Measurements from ENCODE around the gene PCARE.

Gene PCARE

DNA sequence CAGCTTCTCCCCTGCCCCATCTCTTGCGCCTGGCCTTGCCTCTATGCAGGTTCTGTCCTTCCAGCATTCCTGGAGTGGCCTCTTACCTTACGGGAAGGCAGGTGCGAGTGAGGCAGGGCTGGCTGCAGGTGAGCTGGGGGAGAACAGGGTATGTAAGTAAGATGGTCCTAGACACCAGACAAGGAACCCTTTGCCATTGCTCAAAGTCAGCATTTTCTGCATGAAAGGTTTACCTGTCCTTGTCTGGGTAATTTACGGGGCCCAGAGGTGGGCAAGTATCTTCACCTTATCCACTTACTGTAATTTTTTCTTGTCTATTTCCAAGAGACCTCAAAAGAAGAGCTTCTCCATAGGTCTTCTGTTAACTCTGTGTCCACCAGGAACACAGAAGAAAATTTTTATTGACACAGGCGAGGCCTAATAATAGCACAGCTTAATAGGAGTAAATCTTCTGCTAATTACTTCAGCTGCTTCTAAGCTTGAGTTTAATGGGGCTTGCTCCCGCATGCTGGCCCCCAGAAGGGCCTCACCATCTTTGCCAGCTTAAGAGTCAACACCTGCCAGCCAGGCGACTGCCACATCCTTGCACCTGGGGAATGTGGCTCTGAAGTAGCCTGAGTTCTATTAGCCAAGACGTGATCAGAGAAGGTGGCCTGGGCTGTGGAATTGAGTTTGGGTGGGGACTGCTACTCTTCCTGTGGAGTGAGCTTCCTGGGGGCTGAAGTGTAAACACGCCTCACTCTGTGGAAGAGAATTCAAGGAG lies 27.1 kb downstream of the PCARE start:
- H3K4me3 ChIP-seq (ENCODE audit: low read length) = no peak overlapping the region
- DNase-seq (ENCODE audit: low read depth, low spot score) = peak; percentile 39

DNA sequence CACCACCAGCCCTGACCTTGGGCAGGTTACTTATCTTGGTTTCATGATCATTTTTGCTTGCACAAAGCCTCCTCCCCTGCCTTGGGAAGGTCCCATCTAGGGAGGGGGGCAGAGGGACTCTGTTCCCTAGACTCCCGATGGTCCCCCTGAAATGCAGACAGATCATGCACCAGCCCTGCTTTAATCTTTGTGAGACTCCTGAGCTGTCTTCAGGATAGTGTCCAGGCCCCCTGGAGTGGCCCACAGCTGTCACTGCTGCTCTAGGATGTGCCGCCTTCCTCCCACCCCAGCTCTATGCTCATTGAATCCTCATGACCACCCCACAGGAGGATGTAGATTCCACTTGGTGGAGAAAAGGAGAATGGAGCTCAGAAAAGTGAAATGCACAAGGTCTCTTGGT lies 28.0 kb downstream of the PCARE start:
- no peak overlapping the region for H3K4me3 ChIP-seq (ENCODE audit: low read length)
- DNase-seq (ENCODE audit: low read depth, low spot score) = no peak

DNA sequence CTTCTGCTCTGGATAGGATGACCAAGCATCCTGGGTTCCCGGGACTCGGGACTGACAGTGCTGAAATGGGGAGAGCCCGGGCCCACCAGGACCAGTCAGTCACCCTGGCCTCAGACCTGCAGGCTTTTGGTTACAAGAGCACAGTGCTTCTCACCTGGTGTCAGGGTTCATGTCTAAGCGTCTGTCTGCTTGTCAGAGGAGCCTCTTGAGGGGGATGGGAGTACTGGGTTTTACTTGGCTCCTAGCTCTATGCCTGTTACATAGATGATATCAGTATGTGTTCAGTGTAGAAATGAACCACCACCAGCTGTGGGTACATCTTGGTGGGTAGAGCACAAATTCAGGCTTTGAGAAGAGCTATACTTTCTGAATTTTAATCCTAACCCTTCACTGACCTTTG lies 29.9 kb downstream of the PCARE start:
- DNase-seq (ENCODE audit: low read depth, low spot score) = peak; percentile 30
- no peak overlapping the region for H3K4me3 ChIP-seq (ENCODE audit: low read length)

DNA sequence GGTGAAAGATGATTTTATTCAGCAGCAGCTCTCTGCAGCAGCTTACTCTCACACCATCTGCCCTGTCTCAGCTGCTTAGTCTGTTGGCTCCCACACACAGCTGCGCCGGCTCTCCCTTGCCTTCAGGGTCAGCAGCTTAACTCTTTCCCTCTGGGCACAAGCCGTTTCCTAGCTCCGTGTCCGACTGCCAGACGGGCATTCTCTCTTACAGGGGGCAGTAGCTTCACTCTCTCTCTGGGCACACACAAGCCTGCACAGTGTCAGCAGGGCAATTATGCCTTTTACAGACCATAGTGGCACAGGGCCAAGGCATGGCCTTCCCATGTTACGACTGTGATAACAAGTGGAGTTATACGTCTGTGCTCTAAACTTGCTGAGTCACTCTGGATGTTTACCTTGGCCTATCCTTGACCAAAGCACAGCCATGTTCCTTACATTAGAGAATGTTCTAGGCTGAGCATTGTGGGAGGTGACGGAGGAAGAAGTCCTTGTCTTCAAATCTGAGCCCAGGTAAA lies 31.7 kb downstream of the PCARE start:
- no peak overlapping the region for H3K4me3 ChIP-seq (ENCODE audit: low read length)
- no peak for DNase-seq (ENCODE audit: low read depth, low spot score)

DNA sequence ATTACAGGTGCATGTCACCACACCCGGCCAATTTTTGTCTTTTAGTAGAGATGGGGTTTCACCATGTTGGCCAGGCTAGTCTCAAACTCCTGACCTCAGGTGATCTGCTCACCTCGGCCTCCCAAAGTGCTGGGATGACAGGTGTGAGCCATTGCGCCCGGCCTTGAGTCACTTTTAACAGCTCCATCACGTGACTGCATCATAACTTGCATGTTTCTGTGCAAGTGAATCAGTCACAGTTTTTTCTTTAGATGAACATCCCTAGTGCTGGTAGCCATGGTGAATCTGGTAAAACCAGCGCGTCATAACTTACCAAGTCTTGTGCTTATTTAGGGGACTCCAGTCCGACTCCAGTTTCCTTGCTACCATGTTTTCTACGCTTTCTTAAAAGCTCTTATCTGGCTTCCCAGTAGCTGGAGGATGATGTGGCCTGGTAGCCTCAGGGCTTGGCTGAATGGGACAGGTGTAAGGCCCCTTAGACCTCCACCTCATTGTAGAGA lies 33.1 kb downstream of the PCARE start:
- no peak for DNase-seq (ENCODE audit: low read depth, low spot score)
- H3K4me3 ChIP-seq (ENCODE audit: low read length) = no peak overlapping the region

DNA sequence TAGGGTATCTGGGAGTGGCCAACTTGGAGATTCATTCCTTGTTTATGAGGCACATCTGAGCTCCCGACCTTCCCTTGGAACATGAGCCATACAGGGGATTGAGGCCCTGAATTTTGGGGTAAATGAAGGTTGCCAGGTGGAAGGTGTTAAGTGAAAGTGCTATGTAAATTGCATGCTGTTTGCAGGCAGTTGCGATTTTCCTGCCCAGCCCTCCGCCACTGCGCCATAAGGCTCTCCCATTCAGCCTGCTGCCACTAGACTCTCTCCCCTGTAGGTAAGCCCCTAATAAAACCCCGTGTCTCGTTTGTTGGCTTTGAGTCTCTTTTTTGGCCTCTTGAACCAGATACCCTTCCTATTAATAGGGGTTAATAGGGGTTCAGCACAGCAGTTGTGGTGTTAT lies 33.8 kb downstream of the PCARE start:
- DNase-seq (ENCODE audit: low read depth, low spot score) = no peak
- no peak overlapping the region for H3K4me3 ChIP-seq (ENCODE audit: low read length)

DNA sequence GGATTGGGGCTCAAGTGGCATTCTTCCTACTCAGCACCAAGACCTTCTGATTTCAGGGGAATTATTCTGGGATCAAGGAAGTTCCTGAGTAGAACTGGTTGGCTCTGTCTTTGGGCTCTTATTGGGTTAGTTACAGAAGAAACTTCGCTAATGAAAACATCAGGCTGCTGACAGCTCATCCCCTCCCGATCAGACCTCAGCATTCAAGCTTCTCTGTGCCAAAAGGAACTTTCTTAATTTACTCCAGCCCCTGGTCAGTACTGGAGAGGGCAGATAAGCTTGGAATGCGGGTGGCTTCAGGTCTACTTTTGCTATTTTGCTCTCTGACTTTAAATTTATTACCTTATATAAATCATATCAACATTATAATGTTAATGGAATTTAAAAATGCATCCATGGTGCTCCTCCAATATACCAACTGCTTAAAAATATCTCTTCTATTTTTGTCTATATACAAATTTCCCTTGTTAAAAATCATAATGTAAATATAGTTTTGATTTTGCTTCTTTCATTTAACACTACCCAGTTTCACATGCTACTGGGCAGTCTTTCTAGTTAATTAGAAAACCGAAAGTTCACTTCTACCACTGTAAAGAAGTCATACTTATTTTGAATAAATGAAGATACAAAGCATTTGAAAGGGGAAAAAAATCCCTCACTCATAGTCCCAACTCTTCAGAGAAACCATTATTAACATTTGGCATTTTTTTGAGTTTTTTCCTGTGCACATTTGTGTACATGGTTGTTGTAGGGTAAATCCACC lies 34.4 kb downstream of the PCARE start:
- H3K4me3 ChIP-seq (ENCODE audit: low read length) = no peak overlapping the region
- no peak for DNase-seq (ENCODE audit: low read depth, low spot score)

DNA sequence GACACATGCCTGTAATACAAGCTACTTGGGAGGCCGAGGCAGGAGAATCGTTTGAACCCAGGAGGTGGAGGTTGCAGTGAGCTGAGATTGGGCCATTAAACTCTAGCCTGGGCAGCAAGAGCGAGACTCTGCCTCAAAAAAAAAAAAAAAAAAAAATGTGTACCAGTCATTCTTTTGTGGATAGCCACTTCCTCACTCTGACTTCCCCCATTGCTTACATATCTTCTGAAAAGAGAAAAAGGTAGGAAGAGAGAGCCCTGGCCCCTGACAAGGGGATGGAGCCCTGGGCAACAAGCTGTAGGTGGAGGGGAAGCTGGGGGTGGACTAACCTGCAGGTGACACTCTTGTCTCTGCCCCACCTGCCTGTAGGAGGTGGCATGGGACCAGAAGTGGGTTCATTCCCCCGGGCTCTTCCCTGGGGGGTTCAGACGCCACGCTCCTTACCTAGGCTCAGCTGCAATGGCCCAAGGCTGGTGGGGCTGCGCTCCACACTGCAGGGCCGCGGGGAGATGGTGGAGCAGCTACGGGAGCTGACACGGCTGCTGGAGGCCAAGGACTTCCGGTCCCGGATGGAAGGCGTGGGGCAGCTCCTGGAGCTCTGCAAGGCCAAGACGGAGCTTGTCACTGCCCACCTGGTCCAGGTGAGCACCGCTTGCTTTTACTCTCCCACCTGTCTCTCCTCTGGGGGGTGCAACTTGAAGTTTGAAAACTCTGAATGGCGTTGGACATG lies 39.1 kb downstream of the PCARE start:
- H3K4me3 ChIP-seq (ENCODE audit: low read length) = no peak overlapping the region
- DNase-seq (ENCODE audit: low read depth, low spot score) = no peak

DNA sequence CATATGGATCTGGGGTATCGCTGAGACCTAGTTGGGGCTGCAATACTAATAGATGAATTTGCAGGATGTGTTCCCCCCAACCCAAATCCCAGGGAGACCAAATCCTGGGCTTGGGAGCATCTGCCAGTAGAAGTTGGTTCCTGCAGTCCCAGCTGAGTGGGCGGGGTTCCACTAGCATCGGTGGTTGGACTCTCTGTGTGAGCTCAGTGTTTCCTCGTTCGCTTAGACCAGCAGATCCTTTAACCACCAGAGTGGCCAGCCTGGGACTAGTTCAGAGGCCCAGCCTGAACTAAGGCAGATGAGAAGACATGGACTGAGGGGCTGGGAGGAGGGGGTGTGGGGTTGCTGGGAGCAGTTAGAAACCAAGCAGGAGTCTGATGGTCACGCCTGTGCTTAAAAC lies 40.7 kb downstream of the PCARE start:
- H3K4me3 ChIP-seq (ENCODE audit: low read length) = no peak overlapping the region
- no peak for DNase-seq (ENCODE audit: low read depth, low spot score)

DNA sequence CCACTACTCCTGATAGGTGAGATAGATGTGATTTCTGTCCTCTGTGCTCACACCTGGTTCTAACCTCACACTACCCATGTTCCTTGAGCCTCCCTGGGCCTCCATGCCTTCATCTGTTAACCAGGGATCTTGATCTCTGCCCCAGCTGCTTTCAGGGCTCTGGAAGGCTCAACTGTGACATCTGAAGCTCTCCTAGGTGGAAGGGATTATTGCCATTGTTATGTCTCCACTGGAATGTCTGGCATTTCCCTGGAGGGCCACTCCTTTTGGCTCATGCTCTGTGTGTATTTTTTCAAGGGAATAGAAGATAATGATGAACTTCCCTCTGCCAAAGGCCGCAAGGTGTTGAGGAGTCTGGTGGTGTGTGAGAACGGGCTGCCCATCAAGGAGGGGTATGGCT lies 41.2 kb downstream of the PCARE start:
- H3K4me3 ChIP-seq (ENCODE audit: low read length) = no peak overlapping the region
- no peak for DNase-seq (ENCODE audit: low read depth, low spot score)

DNA sequence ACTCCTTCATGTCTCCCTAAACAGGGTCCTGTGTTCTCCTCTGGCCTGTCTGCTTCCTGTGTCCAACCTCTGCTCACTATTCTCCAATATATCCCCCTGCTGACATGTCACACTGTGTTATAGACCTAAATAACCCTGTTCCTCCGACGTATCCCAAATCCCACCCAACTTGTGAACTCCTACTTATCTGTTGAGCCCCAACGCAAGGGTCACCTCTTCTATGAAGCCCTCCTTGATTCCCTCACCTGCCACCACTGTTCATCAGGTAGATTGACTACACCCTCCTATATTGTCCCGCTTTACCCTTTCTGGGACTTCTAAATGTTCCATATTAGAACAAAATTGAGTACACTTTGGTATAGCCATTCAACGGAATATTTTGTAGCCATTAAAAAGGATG lies 42.1 kb downstream of the PCARE start:
- no peak for DNase-seq (ENCODE audit: low read depth, low spot score)
- no peak overlapping the region for H3K4me3 ChIP-seq (ENCODE audit: low read length)

DNA sequence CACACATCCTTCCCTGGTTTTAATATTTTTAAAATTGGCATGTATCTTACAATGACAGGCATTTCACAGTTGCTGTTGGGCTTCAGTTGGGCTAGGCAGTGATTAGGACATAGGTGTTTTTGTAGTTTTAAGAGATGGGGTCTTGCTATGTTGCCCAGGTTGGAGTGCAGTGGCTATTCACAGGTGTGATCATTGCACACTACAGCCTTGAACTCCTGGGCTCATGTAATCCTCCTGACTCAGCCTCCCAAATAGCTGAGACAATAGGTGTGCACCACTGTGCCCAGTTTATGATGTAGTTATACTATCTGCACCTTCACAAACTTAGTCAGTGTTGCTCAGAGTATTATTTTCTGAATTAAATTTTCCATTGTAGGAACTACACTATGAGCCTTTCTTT lies 43.3 kb downstream of the PCARE start:
- H3K4me3 ChIP-seq (ENCODE audit: low read length) = no peak overlapping the region
- no peak for DNase-seq (ENCODE audit: low read depth, low spot score)

DNA sequence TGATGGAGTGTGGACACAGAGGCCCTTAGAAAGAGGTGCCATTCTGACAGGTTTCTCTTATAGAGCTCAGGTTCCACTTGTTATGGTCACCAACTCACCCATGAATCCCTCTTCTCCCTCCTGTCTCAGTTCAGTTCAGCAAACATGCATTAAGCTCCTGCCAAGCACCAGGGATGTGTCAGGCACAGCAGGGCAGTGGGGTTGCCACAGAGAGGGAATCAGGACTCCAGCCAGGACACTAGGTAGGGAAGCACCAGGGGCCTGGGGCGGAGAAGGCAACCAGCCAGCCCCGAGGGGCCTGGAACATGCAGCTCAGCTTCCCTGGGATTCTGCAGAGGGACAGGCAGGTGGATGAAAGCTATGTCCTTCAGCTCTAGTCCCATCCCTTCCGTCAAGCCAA lies 48.6 kb downstream of the PCARE start:
- DNase-seq (ENCODE audit: low read depth, low spot score) = no peak
- no peak overlapping the region for H3K4me3 ChIP-seq (ENCODE audit: low read length)

DNA sequence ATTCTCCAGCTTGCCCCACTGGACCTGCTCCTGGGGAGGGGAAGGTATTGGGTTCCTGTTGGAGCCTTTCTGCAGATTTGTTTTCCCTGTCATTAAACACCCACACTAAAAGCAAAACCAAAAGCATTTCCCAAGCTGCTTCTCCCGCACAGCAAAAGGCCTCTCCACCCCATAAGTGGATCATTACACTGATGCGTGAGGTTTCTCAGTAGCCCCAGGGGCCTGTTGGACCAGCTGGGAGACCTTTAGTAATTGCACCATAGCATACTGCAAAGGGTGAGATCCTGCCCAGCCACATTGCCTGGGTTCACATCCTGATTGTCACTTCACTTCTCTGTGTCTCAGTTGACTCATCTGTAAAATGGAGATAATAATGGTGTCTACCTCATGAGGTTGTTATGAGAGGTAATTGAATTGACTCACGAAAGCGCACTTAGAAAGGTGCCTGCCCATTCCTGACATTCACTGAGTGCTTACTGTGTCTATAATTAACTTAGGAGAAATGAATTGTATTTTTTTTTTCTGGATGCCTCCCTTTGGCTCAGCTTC lies 49.4 kb downstream of the PCARE start:
- no peak overlapping the region for H3K4me3 ChIP-seq (ENCODE audit: low read length)
- no peak for DNase-seq (ENCODE audit: low read depth, low spot score)

DNA sequence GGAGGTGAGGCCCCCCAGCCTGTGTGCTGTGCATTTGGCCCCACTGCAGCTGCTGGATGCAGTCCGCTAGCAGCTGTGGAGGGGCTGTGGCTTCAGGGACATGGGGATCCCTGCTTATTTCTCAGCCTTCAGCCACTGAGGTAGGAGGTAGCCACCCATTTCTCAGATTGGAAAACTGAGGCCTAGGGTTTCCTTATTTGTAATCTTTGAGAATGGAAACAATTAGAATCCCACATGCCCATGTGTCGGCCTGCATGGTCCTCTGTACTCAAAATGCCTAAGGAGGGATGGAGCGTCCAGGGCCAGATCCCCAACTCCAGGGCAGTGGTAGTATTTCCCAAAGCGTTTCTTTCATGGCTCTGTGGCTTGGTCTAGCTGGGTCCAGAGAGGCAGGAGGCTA lies 51.1 kb downstream of the PCARE start:
- no peak overlapping the region for H3K4me3 ChIP-seq (ENCODE audit: low read length)
- DNase-seq (ENCODE audit: low read depth, low spot score) = no peak

DNA sequence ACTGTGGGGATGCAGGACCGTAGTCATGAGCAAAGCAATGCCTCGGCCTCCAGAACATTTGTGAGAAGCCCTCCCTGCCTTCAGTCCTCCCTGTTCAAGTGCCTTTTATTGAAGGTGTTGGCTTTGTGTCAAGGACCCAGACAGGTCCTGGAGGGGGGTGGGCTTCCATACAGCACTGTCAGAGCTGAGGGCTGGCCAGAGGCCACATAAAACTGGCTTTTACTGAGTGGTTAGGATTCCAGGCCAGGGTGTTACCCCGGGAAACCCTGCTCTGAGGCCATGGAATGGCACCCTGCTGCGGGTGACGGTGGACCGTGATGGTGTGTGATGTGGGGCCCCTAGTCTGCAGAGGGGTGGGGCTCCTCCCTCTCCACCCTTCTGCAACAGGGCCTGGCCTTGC lies 51.6 kb downstream of the PCARE start:
- DNase-seq (ENCODE audit: low read depth, low spot score) = no peak
- H3K4me3 ChIP-seq (ENCODE audit: low read length) = no peak overlapping the region

DNA sequence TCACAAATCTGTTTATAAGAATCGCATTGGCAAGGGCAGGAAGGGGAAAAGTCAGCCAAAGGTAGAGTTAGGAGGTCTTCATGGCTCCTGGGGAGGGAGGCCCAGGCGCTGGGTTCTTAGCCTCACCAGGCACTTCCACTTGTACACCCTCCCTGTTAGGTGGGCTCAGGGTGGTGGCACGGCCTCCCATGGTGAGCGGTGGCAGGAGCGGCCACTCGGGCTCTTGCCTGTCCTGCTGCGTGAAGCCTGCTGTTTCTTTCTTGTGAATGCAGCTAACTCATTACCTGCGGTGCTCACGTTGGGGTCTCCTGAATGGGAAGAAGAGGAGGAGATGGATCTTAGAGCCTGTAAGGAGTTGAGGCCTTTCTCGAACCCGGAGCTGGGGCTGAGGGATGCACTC lies 52.4 kb downstream of the PCARE start:
- no peak for DNase-seq (ENCODE audit: low read depth, low spot score)
- no peak overlapping the region for H3K4me3 ChIP-seq (ENCODE audit: low read length)

DNA sequence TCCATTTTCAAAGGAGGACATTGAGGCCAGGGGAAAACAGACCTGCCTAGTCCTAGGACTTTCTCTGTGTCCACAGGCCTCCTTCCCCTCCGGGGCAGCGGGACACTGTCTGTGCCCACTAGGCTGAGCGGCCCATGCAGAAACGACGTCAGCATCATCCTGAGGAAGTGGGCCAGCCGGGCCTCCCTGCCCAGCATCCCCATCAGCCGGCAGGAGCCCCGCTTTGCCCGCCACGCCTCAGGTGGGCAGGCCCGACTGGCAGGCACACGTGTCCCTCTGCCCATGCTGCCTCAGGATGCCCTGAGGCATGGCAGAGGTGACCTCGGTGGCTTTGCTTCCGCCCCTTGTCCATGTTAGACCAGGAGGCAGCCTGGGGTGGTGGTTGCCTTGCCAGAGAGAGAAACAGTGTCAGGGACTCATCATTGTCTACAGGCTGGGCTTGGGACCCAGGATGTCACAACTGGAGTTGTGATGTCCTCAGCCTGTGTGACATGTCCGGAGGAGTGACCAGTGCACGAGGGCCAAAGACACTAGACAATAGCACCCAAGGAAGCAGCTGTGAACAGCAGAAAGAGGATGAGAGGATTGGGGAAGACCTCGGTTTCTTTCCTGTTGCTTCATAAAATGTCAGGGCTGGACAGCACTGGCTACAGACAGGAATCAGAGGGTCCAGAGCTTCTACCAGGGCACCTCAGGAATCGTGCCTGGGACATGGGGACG lies 56.4 kb downstream of the PCARE start:
- no peak overlapping the region for H3K4me3 ChIP-seq (ENCODE audit: low read length)
- DNase-seq (ENCODE audit: low read depth, low spot score) = no peak

DNA sequence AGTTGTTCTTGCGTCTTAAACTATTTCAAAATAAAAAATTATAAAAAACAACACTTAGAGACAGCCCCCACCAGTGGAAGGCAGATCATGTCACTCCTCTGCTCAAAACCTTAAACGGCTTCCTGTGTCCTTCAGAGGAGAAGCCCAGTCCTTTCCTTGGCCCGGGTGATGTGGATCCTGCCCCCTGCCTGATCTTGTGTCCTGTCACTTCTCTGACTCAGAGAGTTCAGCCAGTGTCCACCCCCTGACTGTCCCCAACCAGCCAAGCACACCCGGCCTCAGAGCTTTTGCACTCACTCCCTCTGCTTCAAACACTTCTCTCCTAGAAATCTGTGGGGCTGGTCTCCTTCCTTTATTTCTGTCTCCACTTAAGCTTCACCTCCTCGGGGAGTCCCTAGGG lies 57.8 kb downstream of the PCARE start:
- H3K4me3 ChIP-seq (ENCODE audit: low read length) = no peak overlapping the region

More for the DNA sequence above, 57.8 kb downstream of the PCARE start:
- DNase-seq (ENCODE audit: low read depth, low spot score) = no peak

All from Jurkat, Clone E6-1 (cell line).